ENCODE data around the gene FTO. TPM values are rescaled to one million over a fixed set of nuclear protein-coding genes. Genes with fewer than 3 reads are reported as not detected.

The FTO gene
- total RNA-seq, 4 donors from 2014 or later = 70.9 to 89.7 (median 86.8) TPM

DNA sequence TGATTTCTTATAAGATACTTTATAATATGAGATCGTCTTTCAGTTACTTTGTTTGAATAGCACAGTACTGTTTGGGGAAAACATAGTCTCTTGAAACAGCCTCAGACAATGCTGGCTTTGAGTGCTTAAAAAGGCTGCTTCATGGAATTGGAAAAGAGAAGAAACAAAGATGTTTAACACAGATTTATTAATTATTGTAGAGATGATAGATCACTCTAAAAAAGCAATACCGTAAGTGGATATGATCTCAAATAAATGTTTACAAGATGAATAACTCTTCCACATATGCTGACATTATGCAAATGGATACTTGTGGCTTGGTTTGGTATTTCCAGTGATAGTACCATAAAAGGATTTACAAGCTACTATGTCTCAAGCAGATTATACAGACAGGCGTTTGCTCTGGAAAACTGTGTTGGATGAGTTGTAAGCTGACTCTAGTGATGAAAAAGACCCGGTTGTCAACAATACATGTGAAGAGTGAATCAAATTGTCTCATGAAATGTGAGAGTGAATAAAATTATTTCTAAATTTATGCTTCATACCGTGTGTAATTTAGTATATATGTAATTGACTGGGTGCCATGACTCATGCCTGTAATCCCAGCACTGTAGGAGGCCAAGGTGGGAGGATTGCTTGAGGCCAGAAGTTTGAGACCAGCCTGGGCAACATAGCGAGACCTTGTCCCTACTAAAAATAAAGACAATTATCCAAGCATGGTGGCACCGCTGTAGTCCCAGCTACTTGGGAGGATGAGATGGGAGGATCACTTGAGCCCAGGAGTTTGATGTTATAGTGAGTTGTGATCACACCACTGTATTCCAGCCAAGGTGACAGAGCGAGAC, 105.4 kb downstream of the FTO start:
- TF ChIP-seq, protein P1, sequence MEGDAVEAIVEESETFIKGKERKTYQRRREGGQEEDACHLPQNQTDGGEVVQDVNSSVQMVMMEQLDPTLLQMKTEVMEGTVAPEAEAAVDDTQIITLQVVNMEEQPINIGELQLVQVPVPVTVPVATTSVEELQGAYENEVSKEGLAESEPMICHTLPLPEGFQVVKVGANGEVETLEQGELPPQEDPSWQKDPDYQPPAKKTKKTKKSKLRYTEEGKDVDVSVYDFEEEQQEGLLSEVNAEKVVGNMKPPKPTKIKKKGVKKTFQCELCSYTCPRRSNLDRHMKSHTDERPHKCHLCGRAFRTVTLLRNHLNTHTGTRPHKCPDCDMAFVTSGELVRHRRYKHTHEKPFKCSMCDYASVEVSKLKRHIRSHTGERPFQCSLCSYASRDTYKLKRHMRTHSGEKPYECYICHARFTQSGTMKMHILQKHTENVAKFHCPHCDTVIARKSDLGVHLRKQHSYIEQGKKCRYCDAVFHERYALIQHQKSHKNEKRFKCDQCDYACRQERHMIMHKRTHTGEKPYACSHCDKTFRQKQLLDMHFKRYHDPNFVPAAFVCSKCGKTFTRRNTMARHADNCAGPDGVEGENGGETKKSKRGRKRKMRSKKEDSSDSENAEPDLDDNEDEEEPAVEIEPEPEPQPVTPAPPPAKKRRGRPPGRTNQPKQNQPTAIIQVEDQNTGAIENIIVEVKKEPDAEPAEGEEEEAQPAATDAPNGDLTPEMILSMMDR (IDR thresholded peaks at IDR 0.05) = no peak
- DNase-seq (ENCODE audit: low spot score) (no peak), ATAC-seq (ENCODE audit: low FRiP score) (no peak)

GRCh38 chr16:53812914-53813313, 109.0 kb downstream of the FTO start:
- TF ChIP-seq, protein P1 (IDR thresholded peaks at IDR 0.05) = no peak
- DNase-seq (ENCODE audit: low spot score) (no peak), ATAC-seq (ENCODE audit: low FRiP score) (no peak)

DNA sequence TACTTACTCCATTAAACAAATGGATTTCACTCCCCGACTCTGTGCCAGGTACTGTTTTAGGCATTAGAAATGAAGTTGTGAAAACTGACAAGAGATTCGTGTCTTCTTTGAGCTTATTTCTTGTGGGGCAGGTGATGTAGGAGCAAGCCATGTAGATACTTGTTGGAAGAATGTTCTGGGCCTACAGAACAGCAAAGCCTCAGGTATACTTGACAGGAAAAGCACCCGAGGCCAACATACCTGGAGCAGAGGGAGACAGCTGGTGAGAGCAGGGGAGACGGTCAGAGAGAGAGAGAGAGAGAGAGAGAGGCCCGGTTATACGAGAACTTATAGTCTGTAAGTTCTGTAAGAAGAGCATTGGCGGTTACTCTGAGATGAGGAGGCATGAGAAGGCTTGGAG, 110.8 kb downstream of the FTO start:
- TF ChIP-seq, protein P1 (IDR thresholded peaks at IDR 0.05) = no peak
- ATAC-seq (ENCODE audit: low FRiP score) (no peak), DNase-seq (ENCODE audit: low spot score) (no peak)

DNA sequence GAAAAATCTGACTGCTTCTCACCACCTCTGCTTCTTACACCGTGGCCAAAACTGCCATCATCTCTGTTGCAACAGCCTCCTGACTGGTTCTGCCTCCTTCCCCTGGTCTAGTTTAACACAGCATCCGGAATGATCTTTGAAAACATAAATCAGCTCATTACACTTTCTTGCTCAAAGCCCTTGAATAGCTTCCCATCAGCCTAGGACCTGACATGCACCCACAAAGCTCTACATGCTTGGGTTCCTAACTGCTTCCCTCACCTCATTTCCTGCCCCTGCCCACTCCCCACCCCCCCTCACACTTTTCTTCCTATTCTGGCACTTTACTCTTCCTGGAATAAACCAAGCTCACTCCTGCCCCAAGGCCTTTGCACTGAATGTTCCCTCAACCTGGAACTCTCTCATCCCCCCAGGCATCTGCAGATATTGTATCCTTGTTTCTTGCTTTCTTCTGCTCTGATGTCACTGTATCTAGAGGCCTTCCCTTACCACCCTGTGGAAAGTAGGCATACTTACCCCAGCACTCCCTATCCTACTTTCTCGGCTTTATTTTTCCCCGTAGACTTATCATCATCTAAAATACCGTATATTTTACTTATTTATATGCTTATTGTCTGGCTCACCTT, 112.4 kb downstream of the FTO start:
- TF ChIP-seq, protein P1 (IDR thresholded peaks at IDR 0.05) = no peak
- DNase-seq (ENCODE audit: low spot score) = no peak
- ATAC-seq (ENCODE audit: low FRiP score) = no peak

GRCh38 chr16:53817117-53817755, 113.3 kb downstream of the FTO start:
- peak; percentile 29 for DNase-seq (ENCODE audit: low spot score)
- peak; percentile 75 for ATAC-seq (ENCODE audit: low FRiP score)
- TF ChIP-seq, protein P1 (IDR thresholded peaks at IDR 0.05) = no peak

DNA sequence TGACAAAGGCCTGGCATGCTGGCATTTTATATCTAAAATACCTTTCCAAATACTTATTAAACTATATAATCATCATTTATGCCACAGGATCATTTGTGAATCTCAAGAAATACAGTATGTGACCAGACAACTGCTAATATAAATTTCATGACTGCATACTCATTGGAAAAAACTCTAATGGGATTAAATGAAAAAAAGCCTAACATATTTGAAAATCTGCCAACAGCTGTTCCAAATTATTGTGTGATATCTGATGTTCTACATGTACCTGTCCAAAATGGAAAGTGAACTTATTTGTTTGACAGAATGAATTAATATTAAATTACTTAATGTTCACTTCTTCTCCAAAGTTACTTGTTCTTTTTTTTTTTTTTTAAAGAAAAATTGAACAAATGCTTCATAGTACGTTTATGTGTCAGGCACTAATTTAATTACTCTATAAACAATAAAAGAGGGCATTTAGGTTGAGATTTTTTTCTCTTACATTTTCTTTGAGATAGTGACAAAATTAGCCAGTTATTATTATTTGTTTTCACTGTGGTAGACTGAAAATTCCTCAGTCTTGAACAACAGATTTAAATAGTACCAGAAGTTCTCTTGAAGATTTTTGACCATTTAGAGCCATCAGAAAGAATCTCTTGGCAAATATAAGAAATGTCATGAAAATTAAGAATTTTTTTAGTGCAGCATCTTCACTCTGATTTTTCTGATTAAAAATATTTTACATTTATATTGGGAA, 114.0 kb downstream of the FTO start:
- DNase-seq (ENCODE audit: low spot score) = no peak
- ATAC-seq (ENCODE audit: low FRiP score) = no peak
- TF ChIP-seq, protein P1 (IDR thresholded peaks at IDR 0.05) = no peak

All from omental fat pad (tissue), 4 donors.